Ramos (cell line): ENCODE measurements around the gene APOL6.

ENCODE experiments used
- in situ Hi-C: fragments of 300-500 bp; cut with MboI; formaldehyde crosslinking; loops from one replicate; pipeline ENCODE4 v1.14.3; 2022; ENCODE audit warnings: low sequenced_read_pairs; ENCODE audit not compliant: unreplicated experiment

APOL6 gene

DNA sequence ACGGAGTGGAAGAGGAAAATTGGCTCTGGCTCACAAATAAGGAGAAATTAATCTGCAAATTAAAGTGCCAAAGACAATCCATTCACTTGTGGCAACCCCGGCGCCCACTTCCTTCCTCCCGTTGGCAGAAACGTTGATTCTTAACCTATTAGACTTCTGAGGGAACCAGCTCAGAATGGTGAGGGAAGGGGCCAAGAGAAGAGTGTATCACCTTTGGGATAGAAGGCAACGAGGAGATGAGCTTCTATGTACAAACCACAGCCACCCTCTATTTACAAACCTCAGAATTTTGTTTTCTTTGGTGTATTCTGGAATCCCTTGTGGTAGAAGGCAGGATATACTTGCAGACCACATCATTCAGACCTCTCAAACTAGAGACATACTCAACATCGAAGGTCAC, 32.2 kb upstream of the APOL6 start:
- in situ Hi-C loops: no loop called here

DNA sequence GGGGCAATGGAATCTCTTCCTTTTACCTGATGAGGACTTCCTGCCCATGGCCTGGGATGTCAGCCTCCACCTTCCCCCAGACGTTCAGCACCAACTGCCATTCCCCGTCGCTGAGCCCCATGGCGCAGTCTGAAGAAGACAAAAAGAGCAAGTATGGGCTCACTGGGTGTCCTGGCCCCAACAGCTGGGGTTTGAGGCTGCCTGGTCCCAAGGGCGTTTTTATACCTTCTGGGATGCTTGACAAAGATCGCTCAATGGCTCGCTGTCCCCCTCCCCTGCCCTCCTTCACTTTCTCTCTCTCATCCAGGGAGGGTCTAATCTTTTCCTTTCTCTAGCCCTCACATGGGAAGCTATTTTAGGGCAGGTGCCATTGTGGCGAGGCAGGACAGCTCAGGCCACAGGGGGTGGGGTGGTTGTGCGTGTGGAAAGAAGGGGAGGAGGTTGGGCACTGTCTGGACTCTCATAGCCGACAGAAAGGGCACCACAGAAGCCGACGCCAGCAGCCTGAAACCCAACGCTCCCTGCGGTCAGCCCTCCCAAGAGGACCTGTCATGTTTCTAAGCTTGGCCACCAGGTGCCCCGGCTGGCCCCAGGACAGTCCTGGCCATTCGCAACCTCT, 31.0 kb upstream of the APOL6 start, which contains the start of gene MB:
Gene MB (minus strand): TSS at position 193 of the 619 bp plus-strand sequence. CDS start 72 bp downstream, at position 121.
- in situ Hi-C loops: no loop called here

DNA sequence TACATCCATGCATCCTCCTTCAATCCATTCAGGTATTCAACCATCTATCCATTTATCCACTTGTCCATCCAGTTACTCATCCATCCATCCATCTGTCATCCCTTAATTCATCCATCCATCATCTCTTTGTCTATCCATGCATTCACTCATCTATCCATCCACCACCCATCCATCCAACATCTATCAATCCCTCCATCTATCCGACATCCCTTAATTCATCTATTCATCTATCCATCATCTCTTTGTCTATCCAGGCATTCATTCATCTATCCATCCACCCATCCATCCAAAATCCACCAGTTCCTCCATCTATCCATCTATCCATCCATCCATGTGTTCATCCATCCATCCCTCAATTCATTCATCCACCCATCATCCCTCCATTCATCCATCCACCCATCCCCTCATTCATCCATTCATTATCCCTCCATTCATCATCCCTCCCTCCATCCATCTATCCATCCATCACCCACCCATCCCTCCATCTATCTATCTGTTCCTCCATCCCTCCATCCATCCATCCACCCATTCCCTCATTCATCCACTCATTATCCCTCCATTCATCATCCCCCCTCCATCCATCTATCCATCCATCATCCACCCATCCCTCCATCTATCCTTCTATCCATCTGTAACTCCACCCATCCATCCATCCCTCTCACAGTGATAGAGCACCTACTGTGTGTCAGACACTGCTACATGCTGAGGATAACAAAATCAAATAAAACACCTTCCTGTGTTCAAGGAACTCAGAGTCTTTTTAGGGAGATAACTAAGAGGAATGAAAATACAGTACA, 29.6 kb upstream of the APOL6 start:
- in situ Hi-C loops: no loop called here

DNA sequence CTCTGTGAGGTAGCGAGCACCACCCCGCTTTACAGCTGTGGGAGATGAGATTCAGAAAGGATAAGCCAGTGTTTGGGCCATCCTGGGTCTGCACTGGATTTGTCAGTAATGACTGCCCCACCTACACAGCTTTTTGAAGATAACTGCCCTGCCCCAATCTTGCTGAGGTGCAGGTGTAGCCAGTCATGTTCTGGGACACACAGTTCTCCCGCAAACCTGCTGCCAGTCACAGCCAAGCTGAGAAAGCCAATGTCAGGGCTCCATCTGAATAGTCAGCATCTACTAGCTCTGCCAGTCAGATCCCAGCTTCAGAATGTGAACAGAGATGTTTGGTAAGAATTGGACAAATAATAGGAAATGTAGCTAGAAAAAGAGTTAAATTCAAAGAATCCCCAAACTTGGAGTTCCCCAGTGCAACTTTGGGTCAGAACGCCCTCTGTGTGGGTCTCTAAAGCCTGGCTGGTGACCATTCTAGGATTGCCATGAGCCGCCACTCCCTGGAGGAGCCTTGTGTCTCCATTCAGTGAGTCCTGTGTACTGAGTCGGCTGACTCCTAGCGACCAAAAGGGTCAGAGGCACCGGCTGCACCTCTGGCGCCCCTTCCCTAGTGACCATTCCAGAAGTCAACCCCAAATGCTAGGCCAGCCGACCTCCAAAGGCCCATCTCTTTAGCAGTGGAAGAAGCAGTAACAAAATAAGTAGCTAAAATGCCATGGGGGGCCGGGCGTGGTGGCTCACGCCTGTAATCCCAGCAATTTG, 28.7 kb upstream of the APOL6 start:
- in situ Hi-C loops: loop anchor here (5.0 kb wide), 1 partner anchor 503 kb away; no protein-coding TSS in a partner anchor

DNA sequence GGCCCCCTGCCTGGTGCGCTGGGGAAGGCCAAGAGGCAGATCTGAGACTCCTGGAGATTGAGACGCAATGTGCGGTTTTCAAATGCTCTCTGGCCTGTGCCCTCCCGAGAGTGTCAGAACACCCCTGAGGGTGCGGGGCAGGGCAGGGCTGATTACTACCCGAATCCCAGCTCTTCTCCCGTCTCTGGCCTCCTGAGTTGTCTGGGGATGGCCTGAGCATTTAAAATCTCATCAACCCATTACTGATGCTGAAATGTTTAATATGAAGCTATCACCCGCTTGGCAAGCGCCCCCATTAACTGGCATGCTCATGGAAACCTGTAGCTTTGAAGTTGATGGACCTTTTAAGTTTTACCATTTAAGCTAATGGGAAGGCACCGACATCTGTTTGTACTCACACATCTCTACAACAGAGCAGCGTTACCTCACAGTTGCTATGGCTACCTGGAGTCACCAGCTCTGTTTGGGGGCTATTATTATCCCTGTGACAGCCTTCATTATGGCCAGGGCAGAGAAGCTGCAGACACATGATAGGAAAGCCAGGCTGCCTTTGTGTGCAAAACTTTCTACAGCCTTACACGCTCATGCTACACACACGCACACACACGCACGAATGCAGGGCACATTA, 27.5 kb upstream of the APOL6 start:
- in situ Hi-C loops: loop anchor here (5.0 kb wide), 1 partner anchor 502 kb away; no protein-coding TSS in a partner anchor

DNA sequence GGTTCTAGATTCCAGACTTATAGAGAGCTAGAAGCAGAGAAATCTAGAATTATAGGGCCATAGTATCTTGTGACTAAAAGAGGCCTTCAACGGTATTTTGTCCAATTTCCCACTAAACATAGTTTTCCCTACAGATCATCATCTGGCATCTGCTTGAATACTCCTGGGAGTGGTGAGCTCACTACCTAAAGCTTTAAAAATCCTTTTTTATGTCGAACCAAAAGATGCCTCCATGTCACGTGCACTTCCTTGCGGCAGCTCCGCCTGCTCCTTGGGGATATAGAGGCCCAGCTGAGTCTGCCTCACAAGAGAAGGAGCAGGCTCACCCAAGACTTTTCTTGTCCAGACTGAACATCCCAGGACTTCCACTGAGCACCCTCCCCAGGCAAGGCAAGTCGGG, 26.8 kb upstream of the APOL6 start:
- in situ Hi-C loops: loop anchor here (5.0 kb wide), 1 partner anchor 501 kb away; no protein-coding TSS in a partner anchor

DNA sequence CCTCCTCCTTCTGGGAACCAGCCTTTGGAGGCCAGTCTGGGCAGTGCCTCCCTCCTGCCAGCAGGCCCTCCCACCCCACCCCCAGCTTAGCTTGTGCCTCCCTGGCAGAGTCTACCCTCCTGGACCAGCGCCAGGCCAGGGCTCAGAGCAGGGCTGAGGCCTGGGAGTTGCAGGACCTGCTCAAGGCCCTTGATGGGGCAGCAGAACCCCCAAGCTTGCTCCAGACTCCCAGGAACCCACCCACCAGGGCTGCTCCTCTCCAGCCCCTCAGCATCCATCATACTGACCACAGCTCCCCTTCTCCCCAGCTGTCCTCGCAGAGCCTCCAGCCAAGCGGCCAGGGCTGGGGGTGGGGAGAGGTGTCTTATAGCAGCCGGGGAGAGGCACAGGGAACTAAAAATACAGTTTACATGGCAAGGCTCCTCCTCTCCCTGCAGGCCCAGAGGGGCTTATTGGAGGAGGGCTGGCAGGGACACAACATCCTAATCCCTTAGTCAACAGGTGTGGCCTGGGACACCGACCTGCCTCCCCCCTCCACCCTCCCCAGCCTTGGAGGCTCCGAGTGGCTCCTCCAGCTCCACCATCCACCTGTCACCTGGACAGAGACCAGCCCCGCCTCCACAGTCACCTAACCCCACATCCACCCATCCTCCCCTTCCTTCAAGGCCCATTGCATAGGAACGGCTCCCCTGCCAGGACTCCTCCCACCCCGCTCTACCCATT, 25.9 kb upstream of the APOL6 start:
- in situ Hi-C loops: loop anchor here (5.0 kb wide), 1 partner anchor 500 kb away; no protein-coding TSS in a partner anchor

DNA sequence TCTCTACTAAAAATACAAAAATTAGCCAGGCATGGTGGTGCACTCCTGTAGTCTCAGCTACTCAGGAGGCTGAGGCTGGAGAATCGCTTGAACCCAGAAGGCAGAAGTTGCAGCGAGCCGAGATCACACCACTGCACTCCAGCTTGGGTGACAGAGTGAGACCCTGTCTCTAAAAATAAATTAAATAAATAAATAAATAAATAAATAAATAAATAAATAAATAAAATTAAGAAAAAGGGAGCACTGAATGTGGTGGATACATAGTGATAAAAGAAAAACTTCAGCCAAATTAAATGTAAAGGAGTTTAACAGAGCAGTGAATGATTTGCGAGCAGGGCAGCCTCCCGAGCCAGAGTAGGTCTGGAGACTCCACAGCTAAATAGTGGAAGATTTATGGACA, 24.4 kb upstream of the APOL6 start:
- in situ Hi-C loops: loop anchor here (5.0 kb wide), 1 partner anchor 498 kb away; no protein-coding TSS in a partner anchor

DNA sequence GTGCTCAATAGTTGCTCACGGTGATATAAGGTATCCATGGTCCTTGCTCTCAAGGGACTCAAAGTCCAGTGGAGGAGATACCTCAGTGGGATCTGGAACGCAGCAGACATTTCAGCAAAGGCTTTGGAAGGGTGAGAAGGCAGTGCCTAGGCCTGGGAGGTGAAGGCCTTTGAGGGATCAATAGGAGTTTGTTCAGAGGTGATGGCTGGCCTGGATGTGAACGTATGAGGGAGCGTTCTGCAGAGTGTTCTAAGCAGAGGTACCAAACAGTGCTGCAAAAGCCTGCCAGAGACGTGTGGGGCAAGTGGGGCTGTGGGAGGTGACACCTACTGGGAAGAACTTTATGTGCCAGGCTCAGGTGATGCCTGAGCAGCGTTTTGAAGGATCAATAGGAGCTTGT, 23.7 kb upstream of the APOL6 start:
- in situ Hi-C loops: loop anchor here (5.0 kb wide), 1 partner anchor 498 kb away; no protein-coding TSS in a partner anchor

DNA sequence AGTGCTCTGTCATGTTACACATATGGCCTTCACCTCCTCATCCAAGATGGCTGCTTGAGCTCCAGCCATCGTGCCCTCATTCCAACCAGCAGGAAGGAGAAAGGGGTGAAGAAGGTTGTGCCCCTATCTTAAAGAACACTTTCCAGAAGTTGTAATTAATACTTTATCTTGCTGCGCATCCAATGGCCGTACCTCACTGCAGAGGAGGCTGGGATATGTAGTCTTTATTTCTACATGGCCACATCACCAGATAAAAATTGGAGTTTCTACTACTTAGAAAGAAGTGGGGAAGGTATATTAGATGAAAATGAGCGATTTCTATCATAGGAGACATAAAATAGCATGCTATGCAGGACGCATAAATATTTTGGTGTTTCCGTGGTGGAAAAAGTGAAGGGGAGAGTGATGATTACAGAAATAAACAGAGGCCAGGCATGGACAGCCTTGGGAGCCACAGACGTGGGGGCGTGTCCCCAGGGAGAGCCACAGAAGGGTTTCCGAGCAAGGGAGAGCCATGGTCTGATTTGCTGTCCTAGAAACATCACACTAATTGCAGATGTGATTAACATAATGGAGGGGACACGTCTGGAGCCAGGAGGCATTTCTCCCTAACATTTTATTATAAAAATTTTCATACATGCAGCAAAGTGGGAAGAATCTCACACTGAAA, 22.3 kb upstream of the APOL6 start:
- in situ Hi-C loops: no loop called here

DNA sequence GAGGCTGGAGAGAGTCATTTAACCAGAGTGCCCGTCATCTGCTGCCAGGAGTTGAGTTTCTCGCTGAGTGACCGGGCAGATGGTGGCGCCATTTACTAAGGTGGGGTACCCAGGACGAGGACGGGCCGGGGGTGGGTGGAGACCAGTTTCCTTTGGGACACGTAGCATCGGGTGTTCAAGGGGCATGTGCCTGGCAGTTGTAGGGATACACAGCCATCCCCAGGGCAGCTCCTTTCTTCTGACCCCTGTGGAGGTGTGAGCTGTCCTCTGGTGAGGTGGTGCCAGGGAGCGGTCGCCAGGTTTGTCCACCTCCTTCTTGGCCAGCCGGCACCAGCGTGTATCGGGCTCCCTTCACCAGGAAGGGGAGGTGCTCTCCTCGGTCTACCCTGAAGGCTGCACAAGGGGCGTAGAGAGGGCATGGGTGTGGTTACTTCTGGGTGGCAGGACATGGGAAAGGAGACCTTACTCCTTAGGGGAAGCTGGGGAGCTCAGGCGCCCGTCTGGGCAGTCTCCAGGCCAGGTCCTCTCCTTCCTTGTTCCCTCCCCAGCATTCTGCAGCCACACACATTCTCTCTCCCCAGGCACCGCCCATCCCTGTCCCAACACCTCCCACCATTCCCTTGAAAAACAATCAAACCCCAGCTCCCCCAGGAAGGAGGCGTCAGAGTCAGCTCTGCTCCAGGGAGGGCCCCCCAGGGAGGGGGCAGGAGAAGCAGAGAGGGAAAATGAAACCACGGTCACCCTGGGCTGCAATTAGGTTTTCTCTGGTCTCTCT, 20.8 kb upstream of the APOL6 start:
- in situ Hi-C loops: no loop called here

DNA sequence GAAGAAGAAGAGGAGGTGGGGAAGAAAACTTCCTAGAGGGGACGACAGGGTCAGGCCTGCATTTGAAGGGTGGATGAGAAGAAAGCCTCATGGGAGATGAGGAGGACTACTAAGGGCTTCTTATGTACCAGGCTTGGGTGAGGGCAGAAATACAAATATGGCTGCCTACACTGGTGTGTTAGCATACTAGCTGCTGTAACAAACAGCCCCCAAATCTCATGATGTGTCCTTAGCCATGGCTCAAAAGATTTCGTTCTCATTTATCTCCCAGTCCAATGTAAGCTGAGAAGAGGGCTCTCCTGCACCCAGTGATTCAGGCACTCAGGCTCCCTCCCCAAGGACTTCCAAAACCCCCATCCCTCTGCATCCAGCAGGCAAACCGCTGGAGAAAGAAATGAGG, 19.5 kb upstream of the APOL6 start:
- in situ Hi-C loops: no loop called here

DNA sequence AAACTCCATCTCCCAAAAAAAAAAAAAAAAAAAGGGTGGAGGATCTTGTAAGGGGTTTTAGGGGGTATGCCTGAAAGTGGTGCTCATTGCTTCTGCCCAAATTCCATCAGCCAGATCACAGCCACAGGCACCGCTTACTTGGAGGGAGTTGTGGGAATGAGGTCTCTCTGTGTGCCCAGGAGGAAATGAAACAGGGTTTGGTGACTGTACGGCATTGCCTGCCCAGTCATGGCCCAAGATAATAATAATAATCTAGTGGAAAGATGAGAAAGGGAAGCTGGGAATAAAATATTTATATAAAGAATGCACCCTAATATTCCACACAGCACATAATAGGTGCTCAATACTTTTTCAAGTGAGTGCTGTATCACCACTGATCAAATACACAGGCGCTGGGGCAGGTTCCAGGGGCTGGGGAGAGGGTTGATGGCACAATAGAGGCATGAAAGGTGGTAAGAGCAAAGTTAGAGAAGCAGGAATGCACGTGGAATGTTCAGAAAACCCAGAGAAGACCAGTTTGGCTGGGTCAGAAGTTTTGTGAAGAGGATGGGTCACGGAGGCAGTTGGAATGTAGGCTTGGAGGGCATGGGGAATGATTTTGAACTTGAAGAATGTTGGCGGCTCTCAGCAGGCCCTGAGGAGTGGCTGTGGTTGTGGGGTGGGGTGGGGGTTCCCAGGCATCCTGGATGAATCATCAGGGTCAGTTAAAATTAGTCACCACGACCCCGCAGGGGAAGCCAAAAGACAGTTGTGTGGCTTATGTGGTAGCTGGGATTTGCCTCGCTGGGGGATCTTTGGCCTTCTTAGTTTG, 18.6 kb upstream of the APOL6 start:
- in situ Hi-C loops: loop anchor here (5.0 to 10.0 kb wide), 3 partner anchors 55 to 435 kb away; no protein-coding TSS in a partner anchor

DNA sequence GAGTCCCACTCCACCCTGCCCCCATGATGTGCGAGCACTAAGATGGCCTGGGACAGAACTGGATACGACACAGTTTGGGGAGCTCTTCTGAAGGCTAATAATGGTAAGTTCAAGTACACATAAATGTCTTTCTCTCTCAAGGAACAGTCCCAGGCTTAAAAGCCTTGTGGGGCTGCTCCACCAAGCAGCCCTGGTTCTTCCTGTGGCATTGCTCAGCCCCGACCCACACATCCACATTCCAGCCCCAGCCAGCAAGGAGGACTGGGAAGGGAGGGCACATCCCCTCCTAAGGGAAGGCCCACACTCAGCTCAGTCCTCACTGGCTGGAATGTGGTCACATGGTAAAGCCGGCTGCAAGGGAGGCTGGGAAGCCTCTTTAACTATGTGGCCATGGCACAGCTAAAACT, 17.9 kb upstream of the APOL6 start:
- in situ Hi-C loops: loop anchor here (5.0 to 10.0 kb wide), 3 partner anchors 54 to 434 kb away; no protein-coding TSS in a partner anchor

DNA sequence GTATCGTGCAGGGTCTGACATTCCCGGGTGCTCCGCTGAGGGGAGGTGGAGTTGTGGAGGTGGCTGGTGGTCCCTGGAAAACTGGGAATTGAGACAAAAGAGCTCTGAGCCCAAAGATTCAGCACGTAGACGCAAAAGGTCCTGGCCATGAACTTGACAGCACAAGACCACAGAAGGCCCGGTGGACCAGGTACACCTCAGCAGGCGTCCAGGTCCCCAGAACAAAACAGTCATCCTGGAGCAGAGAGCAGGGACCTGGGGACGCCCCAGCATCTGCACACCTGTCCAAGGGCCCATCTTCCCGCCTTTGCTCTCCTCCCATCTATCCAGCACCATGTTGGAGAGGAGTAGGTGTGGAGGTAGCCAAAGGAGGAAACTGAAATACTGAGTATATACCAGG, 17.4 kb upstream of the APOL6 start:
- in situ Hi-C loops: loop anchor here (5.0 to 10.0 kb wide), 3 partner anchors 54 to 434 kb away; no protein-coding TSS in a partner anchor

DNA sequence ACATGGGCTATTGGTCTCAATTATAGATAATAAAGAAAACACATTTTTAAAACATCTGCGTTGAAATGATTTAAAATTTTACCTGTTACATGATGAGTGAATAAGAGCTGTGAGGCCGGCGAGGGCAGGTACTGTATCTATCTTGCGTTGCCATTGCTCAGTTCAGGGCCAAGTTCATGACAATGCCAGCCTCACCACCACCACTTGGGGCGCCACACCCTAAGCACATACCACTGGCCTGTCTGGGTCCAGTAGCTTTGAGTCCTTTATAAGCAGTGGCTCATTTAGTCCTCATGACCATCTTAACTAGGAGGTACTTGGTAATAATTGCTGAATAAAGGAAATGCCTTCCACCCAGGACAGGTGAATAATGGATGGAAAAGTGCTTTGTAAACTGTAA, 16.6 kb upstream of the APOL6 start:
- in situ Hi-C loops: loop anchor here (5.0 to 10.0 kb wide), 3 partner anchors 53 to 433 kb away; no protein-coding TSS in a partner anchor

DNA sequence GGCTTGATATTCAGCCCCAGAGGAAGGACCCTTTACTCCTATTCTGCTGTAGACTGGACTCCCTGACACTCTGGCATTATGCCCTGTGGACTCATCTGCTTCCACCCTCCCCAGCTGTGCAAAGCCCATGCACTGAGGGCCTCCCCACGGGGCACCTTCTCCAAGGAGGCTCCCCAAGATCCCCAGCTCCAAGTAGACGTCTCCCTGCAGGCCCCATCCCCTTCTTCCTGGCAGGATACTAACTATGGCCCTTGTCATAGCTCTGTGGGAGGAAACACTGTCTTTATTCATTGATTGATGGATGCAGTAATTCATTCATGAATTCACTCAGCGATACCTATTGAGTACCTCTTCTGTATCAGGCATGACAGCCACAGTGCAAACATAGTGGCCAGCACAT, 15.3 kb upstream of the APOL6 start:
- in situ Hi-C loops: loop anchor here (5.0 to 10.0 kb wide), 3 partner anchors 52 to 432 kb away; no protein-coding TSS in a partner anchor
